ENCODE data around the gene APOBR.
A peak's percentile ranks its signal among the peaks of the same experiment; 100 is the strongest.
"Not testable (repeated sequence)": the region's sequence is repeated elsewhere in the genome, so short reads cannot be mapped to it uniquely, and the experiment has no call there.

APOBR gene

GRCh38 chr16:28538733-28539596 is 44.5 kb downstream of the APOBR start, which contains the start of gene NUPR1:
NUPR1 (minus strand) TSS chr16:28538974; CDS start chr16:28538907, 67 bp downstream.
- POLR2A ChIA-PET = no interaction called here
- CTCF ChIA-PET = no interaction called here
- TF ChIP-seq HDGF (IDR thresholded peaks at IDR 0.05; ENCODE audit: borderline replicate concordance) = no peak
- TF ChIP-seq FOXK2 (IDR thresholded peaks at IDR 0.05) = no peak
- no peak for TF ChIP-seq PKNOX1 (IDR thresholded peaks at IDR 0.05)
- TF ChIP-seq LEF1 (IDR thresholded peaks at IDR 0.05; ENCODE audit: borderline replicate concordance) = no peak
- TF ChIP-seq CTBP1 (IDR thresholded peaks at IDR 0.05; ENCODE audit: borderline replicate concordance) = no peak
- TF ChIP-seq TARDBP (IDR thresholded peaks at IDR 0.05) = no peak
- no peak for TF ChIP-seq BHLHE40 (IDR thresholded peaks at IDR 0.05; ENCODE audit: borderline replicate concordance)
- no peak for TF ChIP-seq FOXA1 (IDR thresholded peaks at IDR 0.05)
- TF ChIP-seq ELF4 (IDR thresholded peaks at IDR 0.05) = no peak
- peak; percentile 23 for DNase-seq (ENCODE audit: extremely low spot score)

- TF ChIP-seq HDGF (IDR thresholded peaks at IDR 0.05; ENCODE audit: borderline replicate concordance) = no peak
- no peak for TF ChIP-seq ARNT (IDR thresholded peaks at IDR 0.05)
- TF ChIP-seq ZNF384 (IDR thresholded peaks at IDR 0.05) = no peak
- no peak for TF ChIP-seq LEF1 (IDR thresholded peaks at IDR 0.05; ENCODE audit: borderline replicate concordance)
- no peak for TF ChIP-seq PKNOX1 (IDR thresholded peaks at IDR 0.05)
- ChIA-PET CTCF (no interaction called here), POLR2A (interaction anchor here (1.4 kb wide), 1 partner anchor 14 kb away, joined by 4 read pairs; the partner anchor contains the start of gene SGF29)
- no peak for DNase-seq (ENCODE audit: extremely low spot score)
Measured at GRCh38 chr16:28540346-28540745, 45.9 kb downstream of the APOBR start.

GRCh38 chr16:28542646-28543045 is 48.2 kb downstream of the APOBR start:
- no peak for DNase-seq (ENCODE audit: extremely low spot score)
- TF ChIP-seq HDGF (IDR thresholded peaks at IDR 0.05; ENCODE audit: borderline replicate concordance) (no peak), ELF4 (IDR thresholded peaks at IDR 0.05) (no peak), BHLHE40 (IDR thresholded peaks at IDR 0.05; ENCODE audit: borderline replicate concordance) (no peak), ARNT (IDR thresholded peaks at IDR 0.05) (no peak), FOXM1 (IDR thresholded peaks at IDR 0.05; ENCODE audit: borderline replicate concordance) (no peak), TARDBP (IDR thresholded peaks at IDR 0.05) (no peak), ZNF384 (IDR thresholded peaks at IDR 0.05) (no peak), FOXK2 (IDR thresholded peaks at IDR 0.05) (no peak), LEF1 (IDR thresholded peaks at IDR 0.05; ENCODE audit: borderline replicate concordance) (no peak), FOXA1 (IDR thresholded peaks at IDR 0.05) (no peak), PKNOX1 (IDR thresholded peaks at IDR 0.05) (no peak)
- CTCF ChIA-PET = no interaction called here
- POLR2A ChIA-PET = interaction anchor here (1.0 kb wide), 1 partner anchor 12 kb away, joined by 3 read pairs; no protein-coding TSS in a partner anchor

- CTCF ChIA-PET = no interaction called here
- TF ChIP-seq TARDBP (IDR thresholded peaks at IDR 0.05) (no peak), SUZ12 (IDR thresholded peaks at IDR 0.05) (no peak), ELF4 (IDR thresholded peaks at IDR 0.05) (no peak), FOXK2 (IDR thresholded peaks at IDR 0.05) (no peak), PKNOX1 (IDR thresholded peaks at IDR 0.05) (no peak), BHLHE40 (IDR thresholded peaks at IDR 0.05; ENCODE audit: borderline replicate concordance) (no peak), LEF1 (IDR thresholded peaks at IDR 0.05; ENCODE audit: borderline replicate concordance) (no peak), FOXA1 (IDR thresholded peaks at IDR 0.05) (no peak), ZNF384 (IDR thresholded peaks at IDR 0.05) (no peak), FOXM1 (IDR thresholded peaks at IDR 0.05; ENCODE audit: borderline replicate concordance) (no peak), HDGF (IDR thresholded peaks at IDR 0.05; ENCODE audit: borderline replicate concordance) (no peak)
- POLR2A ChIA-PET = interaction anchor here (1.0 kb wide), 1 partner anchor 11 kb away, joined by 3 read pairs; no protein-coding TSS in a partner anchor
- DNase-seq (ENCODE audit: extremely low spot score) = no peak
Measured at GRCh38 chr16:28543072-28543471, 48.6 kb downstream of the APOBR start.

GRCh38 chr16:28544998-28545397 is 50.6 kb downstream of the APOBR start:
- POLR2A ChIA-PET = no interaction called here
- CTCF ChIA-PET = no interaction called here
- TF ChIP-seq HDGF (IDR thresholded peaks at IDR 0.05; ENCODE audit: borderline replicate concordance) (no peak), L3MBTL2 (conservative IDR thresholded peaks at IDR 0.05) (no peak), CTBP1 (IDR thresholded peaks at IDR 0.05; ENCODE audit: borderline replicate concordance) (no peak), SUZ12 (IDR thresholded peaks at IDR 0.05) (no peak), FOXA1 (IDR thresholded peaks at IDR 0.05) (no peak), LEF1 (IDR thresholded peaks at IDR 0.05; ENCODE audit: borderline replicate concordance) (no peak), PKNOX1 (IDR thresholded peaks at IDR 0.05) (no peak), FOXK2 (IDR thresholded peaks at IDR 0.05) (no peak), ZNF384 (IDR thresholded peaks at IDR 0.05) (no peak), ARNT (IDR thresholded peaks at IDR 0.05) (no peak), TARDBP (IDR thresholded peaks at IDR 0.05) (no peak), BHLHE40 (IDR thresholded peaks at IDR 0.05; ENCODE audit: borderline replicate concordance) (no peak), NFRKB (IDR thresholded peaks at IDR 0.05) (no peak), SP1 (IDR thresholded peaks at IDR 0.05) (no peak), FOXM1 (IDR thresholded peaks at IDR 0.05; ENCODE audit: borderline replicate concordance) (no peak)

GRCh38 chr16:28545964-28546363 is 51.5 kb downstream of the APOBR start:
- POLR2A ChIA-PET, CTCF ChIA-PET: not testable (repeated sequence)

More at GRCh38 chr16:28544998-28545397, 50.6 kb downstream of the APOBR start:
- no peak for DNase-seq (ENCODE audit: extremely low spot score)

More at GRCh38 chr16:28545964-28546363, 51.5 kb downstream of the APOBR start:
- not testable (repeated sequence) for DNase-seq (ENCODE audit: extremely low spot score)
